ENCODE measurements around the gene KRTAP9-1. TPM values are rescaled to one million over a fixed set of nuclear protein-coding genes. Genes with fewer than 3 reads are reported as not detected.

KRTAP9-1 gene
- total and polyA plus RNA-seq, 4 donors, result not detected

GRCh38 chr17:41167561-41167960, 22.1 kb upstream of the KRTAP9-1 start:
- DNase-seq (ENCODE audit: low spot score), result no peak
- 79% methylated on average over 7 of the region's 7 CpGs for WGBS
- Histone ChIP-seq H3K4me3 (ENCODE audit: low read depth in 1 of 3, low read length in 3 of 3) (no peak overlapping the region), H3K27ac (ENCODE audit: low read depth in 1 of 2, low read length in 2 of 2) (no peak overlapping the region), H3K9ac (ENCODE audit: low read depth in 1 of 2, low read length in 2 of 2) (no peak overlapping the region), H3K27me3 (ENCODE audit: control insufficient read depth in 4 of 4, insufficient read depth in 4 of 4, low read length in 3 of 4) (no peaks in the 10 kb centered on the region), H3K4me1 (ENCODE audit: control insufficient read depth in 4 of 4, insufficient read depth in 4 of 4, low read length in 3 of 4) (no peaks in the 10 kb centered on the region), H3K9me3 (ENCODE audit: control insufficient read depth in 4 of 4, low read length in 3 of 4) (no peaks in the 10 kb centered on the region), H3K36me3 (ENCODE audit: control insufficient read depth in 4 of 4, insufficient read depth in 3 of 4, low read depth in 1 of 4, low read length in 3 of 4) (no peaks in the 10 kb centered on the region)
- TF ChIP-seq, protein P1, sequence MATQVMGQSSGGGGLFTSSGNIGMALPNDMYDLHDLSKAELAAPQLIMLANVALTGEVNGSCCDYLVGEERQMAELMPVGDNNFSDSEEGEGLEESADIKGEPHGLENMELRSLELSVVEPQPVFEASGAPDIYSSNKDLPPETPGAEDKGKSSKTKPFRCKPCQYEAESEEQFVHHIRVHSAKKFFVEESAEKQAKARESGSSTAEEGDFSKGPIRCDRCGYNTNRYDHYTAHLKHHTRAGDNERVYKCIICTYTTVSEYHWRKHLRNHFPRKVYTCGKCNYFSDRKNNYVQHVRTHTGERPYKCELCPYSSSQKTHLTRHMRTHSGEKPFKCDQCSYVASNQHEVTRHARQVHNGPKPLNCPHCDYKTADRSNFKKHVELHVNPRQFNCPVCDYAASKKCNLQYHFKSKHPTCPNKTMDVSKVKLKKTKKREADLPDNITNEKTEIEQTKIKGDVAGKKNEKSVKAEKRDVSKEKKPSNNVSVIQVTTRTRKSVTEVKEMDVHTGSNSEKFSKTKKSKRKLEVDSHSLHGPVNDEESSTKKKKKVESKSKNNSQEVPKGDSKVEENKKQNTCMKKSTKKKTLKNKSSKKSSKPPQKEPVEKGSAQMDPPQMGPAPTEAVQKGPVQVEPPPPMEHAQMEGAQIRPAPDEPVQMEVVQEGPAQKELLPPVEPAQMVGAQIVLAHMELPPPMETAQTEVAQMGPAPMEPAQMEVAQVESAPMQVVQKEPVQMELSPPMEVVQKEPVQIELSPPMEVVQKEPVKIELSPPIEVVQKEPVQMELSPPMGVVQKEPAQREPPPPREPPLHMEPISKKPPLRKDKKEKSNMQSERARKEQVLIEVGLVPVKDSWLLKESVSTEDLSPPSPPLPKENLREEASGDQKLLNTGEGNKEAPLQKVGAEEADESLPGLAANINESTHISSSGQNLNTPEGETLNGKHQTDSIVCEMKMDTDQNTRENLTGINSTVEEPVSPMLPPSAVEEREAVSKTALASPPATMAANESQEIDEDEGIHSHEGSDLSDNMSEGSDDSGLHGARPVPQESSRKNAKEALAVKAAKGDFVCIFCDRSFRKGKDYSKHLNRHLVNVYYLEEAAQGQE (IDR thresholded peaks at IDR 0.05), result no peak
- no peak for TF ChIP-seq EGR1 (IDR thresholded peaks at IDR 0.05; ENCODE audit: low read depth in 2 of 2)
- no peak for TF ChIP-seq JUND (IDR thresholded peaks at IDR 0.05)
- TF ChIP-seq, protein P2, sequence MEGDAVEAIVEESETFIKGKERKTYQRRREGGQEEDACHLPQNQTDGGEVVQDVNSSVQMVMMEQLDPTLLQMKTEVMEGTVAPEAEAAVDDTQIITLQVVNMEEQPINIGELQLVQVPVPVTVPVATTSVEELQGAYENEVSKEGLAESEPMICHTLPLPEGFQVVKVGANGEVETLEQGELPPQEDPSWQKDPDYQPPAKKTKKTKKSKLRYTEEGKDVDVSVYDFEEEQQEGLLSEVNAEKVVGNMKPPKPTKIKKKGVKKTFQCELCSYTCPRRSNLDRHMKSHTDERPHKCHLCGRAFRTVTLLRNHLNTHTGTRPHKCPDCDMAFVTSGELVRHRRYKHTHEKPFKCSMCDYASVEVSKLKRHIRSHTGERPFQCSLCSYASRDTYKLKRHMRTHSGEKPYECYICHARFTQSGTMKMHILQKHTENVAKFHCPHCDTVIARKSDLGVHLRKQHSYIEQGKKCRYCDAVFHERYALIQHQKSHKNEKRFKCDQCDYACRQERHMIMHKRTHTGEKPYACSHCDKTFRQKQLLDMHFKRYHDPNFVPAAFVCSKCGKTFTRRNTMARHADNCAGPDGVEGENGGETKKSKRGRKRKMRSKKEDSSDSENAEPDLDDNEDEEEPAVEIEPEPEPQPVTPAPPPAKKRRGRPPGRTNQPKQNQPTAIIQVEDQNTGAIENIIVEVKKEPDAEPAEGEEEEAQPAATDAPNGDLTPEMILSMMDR (IDR thresholded peaks at IDR 0.05; ENCODE audit: low read depth, low read length, missing input control), result no peak
- no peak for TF ChIP-seq MAX (IDR thresholded peaks at IDR 0.05)
- TF ChIP-seq FOXA2 (IDR thresholded peaks at IDR 0.05), result no peak
- no peak for TF ChIP-seq HNF4G (IDR thresholded peaks at IDR 0.05)

- Histone ChIP-seq H3K9ac (ENCODE audit: low read depth in 1 of 2, low read length in 2 of 2) (no peak within 1 kb of the TSS), H3K36me3 (ENCODE audit: control insufficient read depth in 4 of 4, insufficient read depth in 3 of 4, low read depth in 1 of 4, low read length in 3 of 4) (no peaks in the 10 kb centered on the region), H3K9me3 (ENCODE audit: control insufficient read depth in 4 of 4, low read length in 3 of 4) (no peaks in the 10 kb centered on the region), H3K27me3 (ENCODE audit: control insufficient read depth in 4 of 4, insufficient read depth in 4 of 4, low read length in 3 of 4) (no peaks in the 10 kb centered on the region), H3K4me3 (ENCODE audit: low read depth in 1 of 3, low read length in 3 of 3) (no peak within 1 kb of the TSS), H3K4me1 (ENCODE audit: control insufficient read depth in 4 of 4, insufficient read depth in 4 of 4, low read length in 3 of 4) (no peaks in the 10 kb centered on the region), H3K27ac (ENCODE audit: low read depth in 1 of 2, low read length in 2 of 2) (no peak within 1 kb of the TSS)
- 72% methylated on average over 1 of the region's 1 CpG for WGBS
- DNase-seq (ENCODE audit: low spot score), result no peak
- TF ChIP-seq EGR1 (IDR thresholded peaks at IDR 0.05; ENCODE audit: low read depth in 2 of 2) (no peak), FOXA1 (IDR thresholded peaks at IDR 0.05) (no peak)
These were observed 21.6 kb upstream of the KRTAP9-1 start, which contains the start of gene KRTAP4-3 for GRCh38 chr17:41168121-41168520. KRTAP4-3 (minus strand) TSS chr17:41168221; CDS start chr17:41168172, 49 bp downstream.

DNA sequence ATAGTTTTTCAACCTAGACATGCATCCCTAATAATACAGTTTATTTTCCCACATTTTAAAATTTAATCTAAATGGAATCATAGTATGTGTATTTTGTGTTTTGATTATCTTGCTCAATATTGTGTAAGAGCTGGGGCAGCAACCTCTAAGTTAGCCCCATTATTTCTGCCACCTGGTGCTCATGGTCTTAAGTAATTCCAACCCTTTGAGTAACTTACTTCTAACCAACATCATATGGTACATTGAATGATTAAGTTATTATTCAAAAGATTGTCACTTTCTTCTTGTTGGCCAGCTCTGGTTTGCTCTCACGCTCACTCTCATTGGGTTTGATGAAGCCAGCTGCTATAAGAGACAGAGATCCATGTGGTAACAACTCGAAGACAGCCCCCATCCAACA, 17.8 kb upstream of the KRTAP9-1 start:
- no peak overlapping the region for H3K9ac ChIP-seq (ENCODE audit: low read depth in 1 of 2, low read length in 2 of 2)
- no peaks in the 10 kb centered on the region for H3K9me3 ChIP-seq (ENCODE audit: control insufficient read depth in 4 of 4, low read length in 3 of 4)
- H3K4me1 ChIP-seq (ENCODE audit: control insufficient read depth in 4 of 4, insufficient read depth in 4 of 4, low read length in 3 of 4), result no peaks in the 10 kb centered on the region
- no peak overlapping the region for H3K27ac ChIP-seq (ENCODE audit: low read depth in 1 of 2, low read length in 2 of 2)
- WGBS, result 69% methylated on average over 2 of the region's 2 CpGs
- no peak for DNase-seq (ENCODE audit: low spot score)
- H3K36me3 ChIP-seq (ENCODE audit: control insufficient read depth in 4 of 4, insufficient read depth in 3 of 4, low read depth in 1 of 4, low read length in 3 of 4), result no peaks in the 10 kb centered on the region
- TF ChIP-seq TAF1 (conservative IDR thresholded peaks at IDR 0.05) (no peak), MAX (IDR thresholded peaks at IDR 0.05) (no peak), FOXA2 (IDR thresholded peaks at IDR 0.05) (no peak), FOXA1 (IDR thresholded peaks at IDR 0.05) (no peak), JUND (IDR thresholded peaks at IDR 0.05) (no peak), HNF4G (IDR thresholded peaks at IDR 0.05) (no peak), RXRA (IDR thresholded peaks at IDR 0.05) (no peak)
- H3K4me3 ChIP-seq (ENCODE audit: low read depth in 1 of 3, low read length in 3 of 3), result no peak overlapping the region
- H3K27me3 ChIP-seq (ENCODE audit: control insufficient read depth in 4 of 4, insufficient read depth in 4 of 4, low read length in 3 of 4), result no peaks in the 10 kb centered on the region
